Ishikawa (cell line): ENCODE measurements around the gene C17orf100.

ENCODE experiments used
- CEBPB ChIP-seq: IDR thresholded peaks from 2 replicates; pipeline ENCODE4 v1.6.1; 2012
- MAX ChIP-seq: IDR thresholded peaks from 2 replicates; pipeline ENCODE4 v1.6.1; 2012
- TAF1 ChIP-seq: IDR thresholded peaks from 2 replicates; pipeline ENCODE4 v1.6.1; 2012; ENCODE audit warnings: low read depth, mild to moderate bottlenecking
- TCF12 ChIP-seq: IDR thresholded peaks from 2 replicates; pipeline ENCODE4 v1.6.1; 2012; ENCODE audit warnings: low read depth
- TEAD4 ChIP-seq: IDR thresholded peaks from 2 replicates; pipeline ENCODE4 v1.6.1; 2012

- TF ChIP-seq CEBPB (no peak), MAX (no peak), TAF1 (no peak), TCF12 (no peak), TEAD4 (no peak)
These were observed 37.4 kb downstream of the C17orf100 start for GRCh38 chr17:6688944-6689343.
